Natural killer cell (primary cell): Measurements from ENCODE around the gene ZC3H18. TPM values are rescaled to one million over a fixed set of nuclear protein-coding genes. Genes with fewer than 3 reads are reported as not detected.

Source experiments
- ATAC-seq, 3 donors: fragments of 150-1000 bp in 2 of 3; fragments of 200-7000 bp in 1 of 3; cut with Tn5 transposase; 1 replicate in 1 of 3; 2 replicates in 2 of 3; pipeline ENCODE4 v1.10.0; 2021; ENCODE audit warnings: mild to moderate bottlenecking in 2 of 3, moderate library complexity in 2 of 3
- DNase-seq, 2 donors: peaks; one replicate each; pipeline versions ENCODE4 v3.0.0 to v3.0.0-alpha.2; 2013 to 2021; ENCODE audit warnings: mixed read lengths in 1 of 2
- H3K27ac ChIP-seq: one replicate; pipeline ENCODE4 v1.5.1; 2013; ENCODE audit warnings: mild to moderate bottlenecking, low read length
- H3K27me3 ChIP-seq: one replicate; pipeline ENCODE4 v1.6.1; 2013; ENCODE audit warnings: low read length; ENCODE audit not compliant: control insufficient read depth, insufficient read depth
- H3K36me3 ChIP-seq: one replicate; pipeline ENCODE4 v1.6.1; 2013; ENCODE audit warnings: low read length; ENCODE audit not compliant: control insufficient read depth, insufficient read depth
- H3K4me1 ChIP-seq: one replicate; pipeline ENCODE4 v1.6.1; 2013; ENCODE audit warnings: low read length; ENCODE audit not compliant: control insufficient read depth, insufficient read depth
- H3K4me3 ChIP-seq: one replicate; pipeline ENCODE4 v1.5.1; 2013; ENCODE audit warnings: low read length
- H3K9me3 ChIP-seq: one replicate; pipeline ENCODE4 v1.6.1; 2013; ENCODE audit warnings: low read length; ENCODE audit not compliant: control insufficient read depth, insufficient read depth
- H3K27ac Mint-ChIP-seq, 2 donors: one replicate each; pipeline ENCODE4 v1.8.0; 2022; ENCODE audit warnings: mild to moderate bottlenecking in 2 of 2, mixed read lengths in 2 of 2, moderate library complexity in 1 of 2
- H3K27me3 Mint-ChIP-seq, 2 donors: one replicate each; pipeline ENCODE4 v1.8.0; 2022; ENCODE audit warnings: low read depth in 2 of 2, mixed read lengths in 2 of 2
- H3K36me3 Mint-ChIP-seq: one replicate; pipeline ENCODE4 v1.8.0; 2022; ENCODE audit warnings: mixed read lengths
- H3K4me1 Mint-ChIP-seq, 2 donors: one replicate each; pipeline ENCODE4 v1.8.0; 2022; ENCODE audit warnings: mixed read lengths in 2 of 2
- H3K4me3 Mint-ChIP-seq: one replicate; pipeline ENCODE4 v1.8.0; 2022; ENCODE audit warnings: mild to moderate bottlenecking, moderate library complexity, mixed read lengths
- H3K9me3 Mint-ChIP-seq, 2 donors: one replicate each; pipeline ENCODE4 v1.8.0; 2022; ENCODE audit warnings: mixed read lengths in 2 of 2
- CTCF ChIP-seq: fragments of 200-600 bp; IDR thresholded peaks from one replicate; pipeline ENCODE4 v1.8.0; 2022; ENCODE audit warnings: antibody characterized with exemption
- WGBS: methylation state at CpG from one replicate; pipeline ENCODE4 v1.1.7; 2013; ENCODE audit warnings: missing lambda C conversion rate; ENCODE audit not compliant: insufficient coverage; 5-methylcytosine and 5-hydroxymethylcytosine counted together
- intact Hi-C: fragments of 100-400 bp; cut with micrococcal nuclease; formaldehyde crosslinking; loops from one replicate; pipeline ENCODE4 v1.14.2; 2022
- total RNA-seq, 4 donors: library from RNA; stranded (reverse); fragments of 120-200 nt in 1 of 4; gene quantifications; one replicate each; pipeline versions ENCODE4 v1.2.3 to v1.2.4, GENCODE V29; 2013 to 2022

ZC3H18 gene
- total RNA-seq, 3 donors from 2014 or later (not counting 1 experiment from before 2014, with no cell fraction given) = 125 to 130 (median 126) TPM

- Mint-ChIP-seq H3K4me3 (no peak overlapping the region), H3K27ac (no peak overlapping the region), H3K36me3 (no peaks in the 10 kb centered on the region), H3K9me3 (no peaks in the 10 kb centered on the region), H3K27me3 (no peaks in the 10 kb centered on the region), H3K4me1 (no peaks in the 10 kb centered on the region)
- Histone ChIP-seq H3K4me1 (no peaks in the 10 kb centered on the region), H3K36me3 (peaks cover 6% of the 10 kb centered on the region), H3K27ac (no peak overlapping the region), H3K4me3 (no peak overlapping the region), H3K9me3 (no peaks in the 10 kb centered on the region), H3K27me3 (no peaks in the 10 kb centered on the region)
- TF ChIP-seq CTCF = no peak
- no peak for DNase-seq
- intact Hi-C loops = no loop called here
- no peak for ATAC-seq
- WGBS = 89% methylated on average over 11 of the region's 11 CpGs
Observed at GRCh38 chr16:88672776-88673175, 102.6 kb downstream of the ZC3H18 start.

GRCh38 chr16:88673716-88674379 lies 103.6 kb downstream of the ZC3H18 start:
- WGBS = 88% methylated on average over 19 of the region's 19 CpGs

GRCh38 chr16:88676502-88677242 lies 106.5 kb downstream of the ZC3H18 start:
- Histone ChIP-seq H3K27me3 (no peaks in the 10 kb centered on the region), H3K4me1 (peaks cover 13% of the 10 kb centered on the region), H3K27ac (no peak overlapping the region), H3K4me3 (no peak overlapping the region), H3K36me3 (peaks cover 26% of the 10 kb centered on the region), H3K9me3 (no peaks in the 10 kb centered on the region)
- TF ChIP-seq CTCF = no peak
- intact Hi-C loops = no loop called here
- 94% methylated on average over 22 of the region's 22 CpGs for WGBS
- ATAC-seq (no peak), DNase-seq (no peak)
- Mint-ChIP-seq H3K4me3 (no peak overlapping the region), H3K9me3 (no peaks in the 10 kb centered on the region), H3K36me3 (no peaks in the 10 kb centered on the region), H3K4me1 (peaks cover 0 to 6% of the 10 kb centered on the region in 2 donors), H3K27ac (no peak overlapping the region), H3K27me3 (no peaks in the 10 kb centered on the region)

More at GRCh38 chr16:88673716-88674379, 103.6 kb downstream of the ZC3H18 start:
- Mint-ChIP-seq H3K4me1 (no peaks in the 10 kb centered on the region), H3K36me3 (no peaks in the 10 kb centered on the region), H3K27ac (no peak overlapping the region), H3K27me3 (no peaks in the 10 kb centered on the region), H3K9me3 (no peaks in the 10 kb centered on the region), H3K4me3 (no peak overlapping the region)
- H3K4me1 ChIP-seq = no peaks in the 10 kb centered on the region
- intact Hi-C loops = no loop called here
- H3K27ac ChIP-seq = no peak overlapping the region
- no peak overlapping the region for H3K4me3 ChIP-seq
- ATAC-seq = no peak
- no peak for DNase-seq
- H3K27me3 ChIP-seq = no peaks in the 10 kb centered on the region
- peaks cover 16% of the 10 kb centered on the region for H3K36me3 ChIP-seq
- no peak for TF ChIP-seq CTCF
- H3K9me3 ChIP-seq = no peaks in the 10 kb centered on the region
